ENCODE measurements around the gene CASKIN1. TPM values are rescaled to one million over a fixed set of nuclear protein-coding genes. Genes with fewer than 3 reads are reported as not detected.

The CASKIN1 gene
- total RNA-seq, 2 donors from 2014 or later: 0.66 to 0.78 TPM

DNA sequence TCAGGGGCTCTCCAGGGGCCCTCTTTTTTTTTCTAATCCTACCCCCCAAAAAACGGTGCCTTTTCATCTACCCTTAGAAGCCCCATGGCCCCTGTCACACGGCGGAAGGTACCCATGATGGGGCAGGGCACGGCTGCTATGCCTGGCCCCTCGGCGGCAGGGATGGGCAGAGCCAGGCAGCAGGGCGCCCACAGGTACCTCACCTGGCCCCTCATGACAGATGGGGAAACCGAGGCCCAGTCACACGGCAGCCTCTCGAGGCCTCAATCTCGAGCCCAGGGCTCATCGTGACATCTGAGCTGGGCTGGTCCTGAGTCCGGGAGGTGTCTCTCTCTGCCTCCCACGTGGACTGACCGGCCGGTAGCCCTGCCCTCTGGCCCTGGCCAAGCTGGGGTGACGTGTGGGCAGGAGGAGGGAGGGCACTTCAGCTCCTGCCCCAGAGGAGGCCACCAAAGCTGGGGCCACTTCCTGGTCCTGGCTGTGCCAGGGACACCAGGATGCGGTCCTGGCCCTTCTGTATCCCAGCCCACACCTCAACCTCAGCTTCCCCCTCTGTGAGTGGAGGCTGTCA, 29.3 kb downstream of the CASKIN1 start:
- H3K4me1 ChIP-seq: no peaks in the 10 kb centered on the region
- 88 to 90% methylated on average over 4 to 18 of the region's 18 CpGs for WGBS, 2 donors
- ATAC-seq: no peak
- no peaks in the 10 kb centered on the region for H3K9me3 ChIP-seq
- no peaks in the 10 kb centered on the region for H3K27me3 ChIP-seq
- H3K27ac ChIP-seq: no peak overlapping the region
- TF ChIP-seq POLR2A (IDR thresholded peaks at IDR 0.05): no peak
- TF ChIP-seq, protein P1, sequence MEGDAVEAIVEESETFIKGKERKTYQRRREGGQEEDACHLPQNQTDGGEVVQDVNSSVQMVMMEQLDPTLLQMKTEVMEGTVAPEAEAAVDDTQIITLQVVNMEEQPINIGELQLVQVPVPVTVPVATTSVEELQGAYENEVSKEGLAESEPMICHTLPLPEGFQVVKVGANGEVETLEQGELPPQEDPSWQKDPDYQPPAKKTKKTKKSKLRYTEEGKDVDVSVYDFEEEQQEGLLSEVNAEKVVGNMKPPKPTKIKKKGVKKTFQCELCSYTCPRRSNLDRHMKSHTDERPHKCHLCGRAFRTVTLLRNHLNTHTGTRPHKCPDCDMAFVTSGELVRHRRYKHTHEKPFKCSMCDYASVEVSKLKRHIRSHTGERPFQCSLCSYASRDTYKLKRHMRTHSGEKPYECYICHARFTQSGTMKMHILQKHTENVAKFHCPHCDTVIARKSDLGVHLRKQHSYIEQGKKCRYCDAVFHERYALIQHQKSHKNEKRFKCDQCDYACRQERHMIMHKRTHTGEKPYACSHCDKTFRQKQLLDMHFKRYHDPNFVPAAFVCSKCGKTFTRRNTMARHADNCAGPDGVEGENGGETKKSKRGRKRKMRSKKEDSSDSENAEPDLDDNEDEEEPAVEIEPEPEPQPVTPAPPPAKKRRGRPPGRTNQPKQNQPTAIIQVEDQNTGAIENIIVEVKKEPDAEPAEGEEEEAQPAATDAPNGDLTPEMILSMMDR (IDR thresholded peaks at IDR 0.05): no peak
- DNase-seq: no peak
- no peak overlapping the region for H3K4me3 ChIP-seq
- intact Hi-C loops (cut with DNase I): no loop called here
- peaks cover 0 to 3% of the 10 kb centered on the region in 2 donors for H3K36me3 ChIP-seq (replicated peaks in 1 of 2; ENCODE audit: insufficient read depth in 1 of 2, low read depth in 2 of 2)

DNA sequence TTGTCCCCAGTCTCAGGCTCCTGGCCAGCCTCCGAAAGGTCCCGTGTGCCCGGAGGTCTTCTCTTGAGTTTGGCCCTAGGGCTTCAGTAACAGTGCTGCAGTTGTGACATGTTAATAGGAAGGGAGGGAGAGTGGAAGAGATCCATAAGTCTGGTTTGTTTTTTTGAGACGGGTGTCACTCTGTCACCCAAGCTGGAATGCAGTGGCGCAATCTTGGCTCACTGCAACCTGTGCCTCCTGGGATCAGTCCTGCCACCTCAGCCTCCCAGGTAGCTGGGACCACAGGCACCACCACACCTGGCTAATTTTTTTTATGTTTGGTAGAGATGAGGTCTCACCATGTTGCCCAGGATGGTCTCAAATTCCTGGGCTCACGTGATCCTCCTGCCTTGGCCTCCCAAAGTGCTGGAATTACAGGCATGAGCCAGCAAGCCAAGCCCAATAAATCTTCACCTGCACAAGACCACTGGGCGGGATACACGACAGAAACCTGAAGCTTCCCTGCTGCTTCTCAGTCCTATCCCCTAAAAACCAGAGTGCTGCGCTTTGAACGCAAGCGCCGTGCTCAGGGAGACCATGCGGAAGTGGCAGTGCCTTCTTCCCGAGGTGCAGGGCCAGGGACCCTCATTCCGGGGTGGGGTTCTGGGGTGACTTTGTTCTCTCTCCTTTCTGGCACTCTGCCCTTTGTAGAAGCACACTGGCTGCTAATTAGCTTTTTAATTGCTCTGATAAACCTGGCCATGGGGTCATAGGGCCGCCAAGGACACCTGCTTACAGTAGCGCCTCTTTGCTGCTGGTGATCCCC, 29.9 kb downstream of the CASKIN1 start:
- WGBS, 2 donors: 85 to 90% methylated on average over 12 to 17 of the region's 17 CpGs

DNA sequence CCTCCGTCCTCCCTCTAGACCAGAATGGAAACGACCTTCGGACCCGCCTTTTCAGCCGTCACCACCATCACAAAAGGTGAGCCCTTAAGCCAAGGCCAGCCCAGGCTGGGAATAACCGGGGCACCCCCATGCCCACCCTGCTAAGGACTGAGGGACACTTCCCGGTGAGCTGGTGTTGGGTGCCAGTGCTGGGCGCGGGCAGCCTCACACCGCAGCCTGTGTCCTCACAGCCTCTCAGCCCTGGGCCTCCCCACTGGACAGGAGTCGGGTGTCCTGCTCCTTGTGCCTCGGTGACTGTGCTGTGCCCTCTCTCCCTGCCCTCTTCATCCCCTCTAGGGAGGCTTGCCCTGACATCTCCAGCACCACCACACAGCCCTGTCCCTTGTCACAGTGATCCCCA, 30.5 kb downstream of the CASKIN1 start:
- Histone ChIP-seq H3K4me1 (no peaks in the 10 kb centered on the region), H3K9me3 (no peaks in the 10 kb centered on the region), H3K27ac (no peak overlapping the region), H3K4me3 (no peak overlapping the region), H3K27me3 (no peaks in the 10 kb centered on the region), H3K36me3 (replicated peaks in 1 of 2; ENCODE audit: insufficient read depth in 1 of 2, low read depth in 2 of 2) (peaks cover 0 to 3% of the 10 kb centered on the region in 2 donors)
- DNase-seq: no peak
- ATAC-seq: no peak
- 91 to 94% methylated on average over 11 to 12 of the region's 12 CpGs for WGBS, 2 donors
- intact Hi-C loops (cut with DNase I): no loop called here
- TF ChIP-seq POLR2A (IDR thresholded peaks at IDR 0.05): no peak

More for the DNA sequence above, 29.9 kb downstream of the CASKIN1 start:
- no peak overlapping the region for H3K4me3 ChIP-seq
- TF ChIP-seq, protein P1 (IDR thresholded peaks at IDR 0.05): no peak
- no peak for TF ChIP-seq POLR2A (IDR thresholded peaks at IDR 0.05)
- no peaks in the 10 kb centered on the region for H3K4me1 ChIP-seq
- no peak overlapping the region for H3K27ac ChIP-seq
- H3K36me3 ChIP-seq (replicated peaks in 1 of 2; ENCODE audit: insufficient read depth in 1 of 2, low read depth in 2 of 2): peaks cover 0 to 3% of the 10 kb centered on the region in 2 donors
- no peaks in the 10 kb centered on the region for H3K27me3 ChIP-seq
- ATAC-seq (no peak), DNase-seq (no peak)
- H3K9me3 ChIP-seq: no peaks in the 10 kb centered on the region
- intact Hi-C loops (cut with DNase I): no loop called here

DNA sequence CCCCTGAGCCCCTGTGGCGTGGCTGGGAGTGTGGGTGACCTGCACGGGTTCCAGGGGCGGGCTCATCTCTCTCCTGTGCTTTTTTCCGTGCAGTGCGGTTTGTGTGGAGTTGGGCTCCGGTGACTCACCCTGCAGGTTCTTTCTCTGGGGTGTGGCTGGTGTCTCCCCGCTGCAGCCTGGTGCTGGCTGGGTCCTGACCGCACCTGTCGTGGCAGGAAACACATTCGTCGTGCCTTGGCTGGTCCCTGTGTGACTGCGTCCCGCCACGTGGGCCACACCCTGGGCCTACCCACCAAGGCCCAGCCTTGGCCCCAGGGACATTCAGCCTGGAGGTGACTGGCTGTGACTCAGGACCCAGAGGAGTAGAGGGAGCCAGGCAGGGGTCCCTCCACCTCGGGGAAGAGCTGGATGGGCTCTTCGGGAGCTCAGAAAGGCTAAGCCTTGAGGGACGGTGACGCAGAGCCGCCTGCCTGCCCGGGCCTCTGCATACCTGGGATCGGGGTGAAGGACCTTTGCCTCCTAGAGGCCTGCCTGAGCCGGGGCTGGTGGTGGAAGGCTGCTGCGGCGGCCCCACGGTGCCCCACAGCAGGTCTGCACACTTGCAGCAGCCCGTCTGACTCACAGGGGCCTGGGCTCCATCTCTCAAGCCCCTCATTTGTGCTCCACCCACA, 33.1 kb downstream of the CASKIN1 start:
- Histone ChIP-seq H3K36me3 (replicated peaks in 1 of 2; ENCODE audit: insufficient read depth in 1 of 2, low read depth in 2 of 2) (peaks cover 0 to 3% of the 10 kb centered on the region in 2 donors), H3K27ac (no peak overlapping the region), H3K27me3 (no peaks in the 10 kb centered on the region), H3K4me3 (no peak overlapping the region), H3K4me1 (peaks cover 14% of the 10 kb centered on the region), H3K9me3 (no peaks in the 10 kb centered on the region)
- intact Hi-C loops (cut with DNase I): no loop called here
- no peak for TF ChIP-seq POLR2A (IDR thresholded peaks at IDR 0.05)
- TF ChIP-seq, protein P1 (IDR thresholded peaks at IDR 0.05): no peak
- 91 to 96% methylated on average over 14 to 25 of the region's 26 CpGs for WGBS, 2 donors
- DNase-seq (no peak), ATAC-seq (no peak)

DNA sequence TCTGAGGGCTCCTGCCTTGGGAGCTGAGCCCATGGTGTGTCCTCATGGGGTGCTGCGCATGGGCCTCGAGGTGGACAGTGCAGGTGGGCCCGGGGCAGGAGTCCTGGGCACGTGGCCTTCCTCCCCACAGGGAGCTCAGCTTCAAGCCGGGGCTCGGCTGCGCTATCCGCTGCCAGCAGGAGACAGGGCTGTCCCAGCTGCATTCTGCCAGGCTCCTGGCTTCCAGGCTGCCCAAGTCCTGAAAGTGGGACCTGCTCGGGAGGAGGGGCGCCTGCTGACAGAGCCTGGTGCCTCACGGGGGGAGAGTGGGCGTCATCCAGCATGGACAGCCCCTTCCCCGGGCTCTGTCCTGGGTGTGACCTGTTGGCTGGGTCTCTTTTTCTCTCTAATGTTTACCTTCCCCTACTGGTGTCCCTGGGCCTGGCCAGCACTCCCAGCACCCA, 33.7 kb downstream of the CASKIN1 start:
- TF ChIP-seq, protein P1 (IDR thresholded peaks at IDR 0.05): no peak
- no peak for TF ChIP-seq POLR2A (IDR thresholded peaks at IDR 0.05)
- no peaks in the 10 kb centered on the region for H3K9me3 ChIP-seq
- H3K4me3 ChIP-seq: no peak overlapping the region
- intact Hi-C loops (cut with DNase I): no loop called here
- H3K36me3 ChIP-seq (replicated peaks in 1 of 2; ENCODE audit: insufficient read depth in 1 of 2, low read depth in 2 of 2): no peaks in the 10 kb centered on the region
- H3K27me3 ChIP-seq: no peaks in the 10 kb centered on the region
- ATAC-seq (no peak), DNase-seq (no peak)
- WGBS, 2 donors: 84 to 100% methylated on average over 2 to 13 of the region's 13 CpGs
- no peak overlapping the region for H3K27ac ChIP-seq
- H3K4me1 ChIP-seq: peaks cover 20% of the 10 kb centered on the region
